ENCODE data around the gene DCAF17. TPM values are rescaled to one million over a fixed set of nuclear protein-coding genes. Genes with fewer than 3 reads are reported as not detected.
"Not testable (repeated sequence)": the region's sequence is repeated elsewhere in the genome, so short reads cannot be mapped to it uniquely, and the experiment has no call there.

DCAF17 gene
- total and polyA plus RNA-seq, 7 donors = 3.1 to 10.8 (median 7.5) TPM

DNA sequence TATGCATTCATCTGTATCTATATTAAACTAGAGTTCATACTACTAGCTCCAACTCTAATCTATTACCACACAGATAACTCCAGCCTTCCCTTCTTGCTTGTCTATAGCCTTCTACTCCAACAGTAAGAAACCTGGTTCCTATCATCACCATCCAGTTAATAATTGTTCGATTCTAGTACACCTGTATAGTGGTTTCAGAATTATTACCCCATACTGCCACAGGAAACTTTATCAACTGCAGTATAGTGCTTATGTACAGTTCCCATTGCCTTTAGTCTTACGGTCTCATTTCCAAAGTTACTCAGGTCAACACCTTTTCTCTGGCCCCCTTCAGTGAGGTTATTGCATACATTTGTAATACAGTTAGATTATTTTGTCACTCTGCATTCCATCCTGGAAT is 14.7 kb upstream of the DCAF17 start:
- no peak for TF ChIP-seq CTCF (IDR thresholded peaks at IDR 0.05)
- ATAC-seq (no peak), DNase-seq (no peak)
- Histone ChIP-seq H3K27me3 (ENCODE audit: insufficient read depth in 3 of 3, low read length in 2 of 3) (no peaks in the 10 kb centered on the region), H3K4me3 (no peak overlapping the region), H3K9me3 (no peaks in the 10 kb centered on the region), H3K4me1 (peaks cover 5% of the 10 kb centered on the region), H3K36me3 (ENCODE audit: insufficient read depth in 1 of 2, low read depth in 1 of 2) (no peaks in the 10 kb centered on the region), H3K27ac (no peak overlapping the region)
- WGBS, 3 donors = 94 to 97% (median 96%) methylated on average over 2 of the region's 2 CpGs
- intact Hi-C loops (cut with DNase I) = loop anchor here (5.0 to 10.0 kb wide), 3 partner anchors 72 to 447 kb away; no protein-coding TSS in a partner anchor

DNA sequence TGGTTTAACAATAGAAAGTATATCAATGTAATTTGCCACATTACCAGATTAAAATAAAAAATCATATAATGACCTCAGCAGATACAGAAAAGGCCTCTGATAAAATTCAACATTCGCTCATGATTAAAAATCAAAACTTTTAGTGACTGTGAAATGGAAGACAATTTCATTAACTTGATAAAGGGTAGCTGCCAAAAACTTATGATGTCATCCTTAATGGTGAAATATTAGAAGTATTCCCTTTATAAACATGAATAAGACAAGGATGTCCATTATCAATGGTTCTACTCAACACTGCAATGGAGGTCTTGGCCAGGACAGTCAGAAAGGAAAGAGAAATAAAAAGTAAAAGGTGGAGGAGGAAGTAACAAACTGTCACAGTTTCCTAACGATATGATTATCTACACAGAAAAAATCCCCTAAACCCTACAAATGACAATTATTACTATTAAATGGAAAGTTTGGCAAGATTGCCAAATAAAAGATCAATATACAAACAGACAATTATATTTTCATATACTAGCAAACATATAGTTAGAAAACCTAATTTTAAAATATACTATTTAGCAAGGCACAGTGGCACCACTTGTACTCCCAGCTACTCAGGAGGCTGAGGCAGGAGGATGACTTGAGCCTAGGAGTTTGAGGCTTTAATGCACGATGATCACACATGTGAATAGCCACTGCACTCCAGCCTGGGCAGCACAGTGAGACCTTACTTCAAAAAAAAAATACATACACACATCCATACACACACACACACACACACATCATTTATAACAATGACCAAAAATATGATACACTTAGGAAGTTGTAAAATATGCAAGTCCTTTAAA is 13.1 kb upstream of the DCAF17 start:
- no peak overlapping the region for H3K27ac ChIP-seq
- no peaks in the 10 kb centered on the region for H3K27me3 ChIP-seq (ENCODE audit: insufficient read depth in 3 of 3, low read length in 2 of 3)
- no peaks in the 10 kb centered on the region for H3K4me1 ChIP-seq
- DNase-seq = no peak
- no peak for ATAC-seq
- TF ChIP-seq CTCF (IDR thresholded peaks at IDR 0.05) = no peak
- H3K36me3 ChIP-seq (ENCODE audit: insufficient read depth in 1 of 2, low read depth in 1 of 2) = no peaks in the 10 kb centered on the region
- H3K9me3 ChIP-seq = no peaks in the 10 kb centered on the region
- intact Hi-C loops (cut with DNase I) = no loop called here
- WGBS, 3 donors = 88 to 91% (median 91%) methylated on average over 3 of the region's 3 CpGs
- H3K4me3 ChIP-seq = no peak overlapping the region

GRCh38 chr2:171422710-171423495 is 11.1 kb upstream of the DCAF17 start:
- ATAC-seq; intact Hi-C loops (cut with DNase I): not testable (repeated sequence)
- 86 to 97% (median 96%) methylated on average over 2 of the region's 2 CpGs for WGBS, 3 donors

DNA sequence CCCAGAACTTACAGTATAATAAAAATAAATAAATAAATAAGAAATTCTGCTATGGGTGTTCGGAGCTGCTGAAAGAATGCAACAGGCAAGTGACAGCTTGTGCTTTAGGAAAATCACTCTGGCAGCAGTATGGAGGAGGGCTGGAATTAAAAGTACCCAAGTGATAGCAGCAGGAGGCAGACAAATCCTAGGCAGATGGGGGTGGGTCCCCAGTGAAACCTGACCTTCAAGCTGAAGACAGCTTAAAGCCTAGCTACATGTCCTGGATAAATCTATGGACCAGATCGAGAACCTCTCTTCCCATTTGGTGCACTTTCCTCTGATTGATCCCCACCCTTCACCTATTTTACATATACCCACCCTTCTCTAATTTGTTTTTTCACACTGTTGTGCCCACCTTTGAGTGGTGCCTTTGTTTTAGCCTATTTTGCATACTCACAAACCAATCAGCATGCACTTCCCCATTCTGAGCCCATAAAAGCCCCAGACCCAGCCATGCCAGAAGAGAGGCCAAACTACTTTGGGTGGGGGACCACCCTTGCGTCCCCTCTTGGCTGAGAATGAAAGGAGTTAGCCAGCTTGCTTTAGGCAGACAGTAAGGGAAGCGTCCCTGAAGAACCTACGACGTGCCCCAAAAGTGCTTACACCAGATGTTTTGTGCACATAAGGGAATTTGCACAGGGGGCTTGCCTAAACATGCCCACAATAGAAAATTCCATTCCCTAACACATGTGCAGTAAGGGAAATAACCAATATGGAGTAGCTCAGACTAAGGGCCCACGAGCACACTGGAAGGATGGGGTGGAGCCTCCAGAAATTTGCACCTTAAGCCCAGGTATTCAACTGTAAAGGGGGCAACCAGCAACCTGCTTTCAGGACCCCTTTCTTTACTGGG is 3.3 kb upstream of the DCAF17 start:
- peaks cover 13% of the 10 kb centered on the region for H3K4me1 ChIP-seq
- DNase-seq (no peak), ATAC-seq (no peak)
- no peak overlapping the region for H3K27ac ChIP-seq
- H3K36me3 ChIP-seq (ENCODE audit: insufficient read depth in 1 of 2, low read depth in 1 of 2) = peaks cover 0 to 2% of the 10 kb centered on the region in 2 donors
- H3K27me3 ChIP-seq (ENCODE audit: insufficient read depth in 3 of 3, low read length in 2 of 3) = no peaks in the 10 kb centered on the region
- no peak for TF ChIP-seq CTCF (IDR thresholded peaks at IDR 0.05)
- intact Hi-C loops (cut with DNase I) = loop anchor here (5.0 kb wide), 2 partner anchors 268 to 458 kb away; partner anchors contain the start of gene TLK1 (in 2 of the 2)
- H3K4me3 ChIP-seq = no peak overlapping the region
- H3K9me3 ChIP-seq = no peaks in the 10 kb centered on the region
- 95 to 96% (median 96%) methylated on average over 7 of the region's 7 CpGs for WGBS, 3 donors

More at GRCh38 chr2:171422710-171423495, 11.1 kb upstream of the DCAF17 start:
- DNase-seq; H3K27me3 ChIP-seq (ENCODE audit: insufficient read depth in 3 of 3, low read length in 2 of 3); H3K36me3 ChIP-seq (ENCODE audit: insufficient read depth in 1 of 2, low read depth in 1 of 2); H3K4me1 ChIP-seq; H3K4me3 ChIP-seq; H3K27ac ChIP-seq; H3K9me3 ChIP-seq: not testable (repeated sequence)
